ENCODE data around the gene NEAT1.

GRCh38 chr11:65395961-65396530 is 26.6 kb upstream of the NEAT1 start:
- TF ChIP-seq CTCF (IDR thresholded peaks at IDR 0.05), result no peak
- no peak for TF ChIP-seq POLR2A (IDR thresholded peaks at IDR 0.05)
